Esophagus muscularis mucosa (tissue), 4 donors: ENCODE data around the gene AFTPH. TPM values are rescaled to one million over a fixed set of nuclear protein-coding genes. Genes with fewer than 3 reads are reported as not detected.

Experiments used
- DNase-seq: peaks from one replicate; pipeline ENCODE4 v3.0.0-alpha.2; 2017; ENCODE audit errors: extremely low spot score
- H3K27ac ChIP-seq, 4 donors: fragments of 200-600 bp; sonication (generic); replicated peaks in 1 of 4; 1 replicate in 3 of 4; 2 replicates in 1 of 4; pipeline ENCODE4 v1.5.1; 2016 to 2019; ENCODE audit warnings: mild to moderate bottlenecking in 1 of 4
- H3K27me3 ChIP-seq, 4 donors: fragments of 200-600 bp; sonication (generic); one replicate each; pipeline versions ENCODE4 v1.5.1 to v1.6.0; 2016 to 2019
- H3K36me3 ChIP-seq, 4 donors: fragments of 200-600 bp; sonication (generic); one replicate each; pipeline ENCODE4 v1.5.1; 2016 to 2019
- H3K4me1 ChIP-seq, 4 donors: fragments of 200-600 bp; sonication (generic); one replicate each; pipeline ENCODE4 v1.5.1; 2016 to 2019
- H3K4me3 ChIP-seq, 4 donors: fragments of 200-600 bp; sonication (generic); 1 replicate in 2 of 4; 2 replicates in 2 of 4; pipeline ENCODE4 v1.5.1; 2016 to 2019; ENCODE audit warnings: mild to moderate bottlenecking in 4 of 4, moderate library complexity in 1 of 4
- H3K9me3 ChIP-seq, 4 donors: fragments of 200-600 bp; sonication (generic); 1 replicate in 3 of 4; 2 replicates in 1 of 4; pipeline ENCODE4 v1.5.1; 2016 to 2019
- CTCF ChIP-seq, 3 experiments: fragments of 200-600 bp in 2 of 3; fragments of 450-650 bp in 1 of 3; sonication (generic) in 2 of 3; IDR thresholded peaks; one replicate each; pipeline ENCODE4 v1.5.1; 2017 to 2019; ENCODE audit warnings: antibody characterized with exemption in 3 of 3, mild to moderate bottlenecking in 2 of 3, moderate library complexity in 1 of 3
- EP300 ChIP-seq: sonication (generic); formaldehyde crosslinking; IDR thresholded peaks from one replicate; pipeline ENCODE4 v1.6.1; 2017; ENCODE audit warnings: antibody characterized with exemption
- POLR2A ChIP-seq: fragments of 450-650 bp; IDR thresholded peaks from one replicate; pipeline ENCODE4 v1.6.1; 2017; ENCODE audit warnings: antibody characterized with exemption, moderate library complexity, mild to moderate bottlenecking, low read depth
- POLR2AphosphoS5 ChIP-seq, 2 donors: sonication (generic); formaldehyde crosslinking; IDR thresholded peaks; one replicate each; pipeline ENCODE4 v1.6.1; 2017; ENCODE audit warnings: antibody characterized with exemption in 2 of 2
- WGBS: methylation state at CpG from one replicate; pipeline ENCODE4 v1.1.5; 2018; 5-methylcytosine and 5-hydroxymethylcytosine counted together
- intact Hi-C: fragments of 100-400 bp; cut with DNase I; formaldehyde crosslinking; loops from one replicate; pipeline ENCODE4 v1.15.1; 2023
- small RNA-seq, 3 donors: library from RNA; depleted of rRNA; stranded (forward); fragments of <200 nt; gene quantifications; one replicate each; pipeline ENCODE3, GENCODE V24; 2016
- total RNA-seq, 4 donors: library from RNA; depleted of rRNA; stranded (reverse); fragments of >200 nt; gene quantifications; one replicate each; pipeline versions ENCODE4 v1.1.0 to v1.2.1, GENCODE V29; 2016

AFTPH gene
- total RNA-seq, 4 donors from 2014 or later = 27.5 to 36.1 (median 35.7) TPM

- Histone ChIP-seq H3K4me3 (no peak overlapping the region), H3K4me1 (peaks cover 59 to 78% (median 73%) of the 10 kb centered on the region in 4 donors), H3K27me3 (no peaks in the 10 kb centered on the region), H3K36me3 (peaks cover 5 to 19% (median 17%) of the 10 kb centered on the region in 4 donors), H3K27ac (no peak overlapping the region), H3K9me3 (no peaks in the 10 kb centered on the region)
- TF ChIP-seq CTCF (IDR thresholded peaks at IDR 0.05) = no peak
- WGBS = 60% methylated on average over 2 of the region's 2 CpGs
- intact Hi-C loops = loop anchor here (10.0 kb wide), 1 partner anchor 115 kb away; the partner anchor contains the start of gene AFTPH
- no peak for DNase-seq
Measured at GRCh38 chr2:64639691-64640090, 115.6 kb downstream of the AFTPH start.

DNA sequence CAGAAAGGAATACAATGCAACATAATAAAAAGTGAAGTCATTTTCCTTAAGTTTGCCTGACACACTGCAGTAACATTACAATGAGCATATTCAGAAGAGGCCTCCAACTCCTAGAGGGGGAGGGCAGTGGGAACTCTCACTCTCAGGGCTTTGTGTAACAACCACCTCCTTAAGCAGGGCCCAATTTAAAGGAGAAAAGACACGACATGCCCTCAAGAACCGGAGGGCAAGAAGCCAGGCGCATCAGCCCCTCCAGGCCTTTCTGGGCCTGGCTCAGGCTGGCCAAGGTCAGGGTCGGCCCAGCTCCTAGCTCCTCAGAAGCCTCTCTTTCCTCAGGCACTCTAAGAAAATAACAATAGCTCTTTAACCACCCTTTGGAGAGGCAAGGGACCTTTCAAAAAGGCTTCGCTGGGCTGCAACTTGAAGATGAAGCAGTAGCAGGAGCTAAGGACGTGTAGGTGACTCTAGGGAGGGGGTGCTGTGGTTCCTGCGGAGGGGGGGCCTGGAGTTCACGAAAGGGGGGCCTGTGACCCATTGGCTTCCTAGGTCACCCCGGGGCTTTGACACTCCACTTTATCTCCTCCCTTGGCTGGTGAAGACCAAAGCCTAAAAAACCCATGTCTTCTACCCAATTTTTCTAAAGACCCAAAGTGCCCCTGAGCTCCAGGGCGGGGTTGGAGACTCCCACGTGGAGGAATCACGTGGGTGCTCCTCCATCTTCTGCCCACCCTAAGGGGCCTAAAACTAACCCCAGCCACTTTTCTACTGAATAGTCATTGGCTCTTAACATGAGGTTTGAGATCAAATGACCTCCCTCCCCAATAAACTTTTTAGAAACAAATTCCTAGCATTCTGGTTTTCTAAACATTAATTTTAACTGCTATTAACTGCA is 116.3 kb downstream of the AFTPH start:
- WGBS = 58% methylated on average over 11 of the region's 12 CpGs
- TF ChIP-seq POLR2A (no peak), CTCF (IDR thresholded peaks at IDR 0.05) (no peak)
- H3K4me1 ChIP-seq = peaks cover 61 to 80% (median 76%) of the 10 kb centered on the region in 4 donors

GRCh38 chr2:64641599-64641998 is 117.5 kb downstream of the AFTPH start:
- WGBS = 76% methylated on average over 10 of the region's 10 CpGs
- Histone ChIP-seq H3K4me1 (peaks cover 69 to 89% (median 84%) of the 10 kb centered on the region in 4 donors), H3K36me3 (no peaks in the 10 kb centered on the region), H3K9me3 (no peaks in the 10 kb centered on the region), H3K27ac (peak overlapping the region in 1 of 4 donors; percentile 16), H3K4me3 (no peak overlapping the region), H3K27me3 (no peaks in the 10 kb centered on the region)
- TF ChIP-seq EP300 = no peak
- no peak for TF ChIP-seq POLR2AphosphoS5 (IDR thresholded peaks at IDR 0.05)
- no peak for TF ChIP-seq POLR2A
- no peak for TF ChIP-seq CTCF (IDR thresholded peaks at IDR 0.05)
- intact Hi-C loops = loop anchor here (10.0 kb wide), 1 partner anchor 117 kb away; the partner anchor contains the start of gene AFTPH
- no peak for DNase-seq

More for the DNA sequence above, 116.3 kb downstream of the AFTPH start:
- no peak for DNase-seq
- no peak overlapping the region for H3K4me3 ChIP-seq
- intact Hi-C loops = loop anchor here (10.0 kb wide), 1 partner anchor 116 kb away; the partner anchor contains the start of gene AFTPH
- no peaks in the 10 kb centered on the region for H3K9me3 ChIP-seq
- H3K36me3 ChIP-seq = peaks cover 5 to 12% (median 11%) of the 10 kb centered on the region in 4 donors
- no peaks in the 10 kb centered on the region for H3K27me3 ChIP-seq
- H3K27ac ChIP-seq = peak overlapping the region in 2 of 4 donors; percentile 7 to 14

Small RNA genes lying within 50 kb of the gene (small RNA-seq; reads per million reads assigned to genes)
- 0 reads per million in 3 donors for gene RNU6-100P

Other genes starting within 250 kb of the AFTPH start
- gene LGALSL, start 70.2 kb upstream of the AFTPH start, total RNA-seq = 10 to 100 TPM; 12.3 to 20.2 (median 17.5) TPM
- gene SERTAD2, start 129.6 kb downstream of the AFTPH start, total RNA-seq = 10 to 100 TPM; 12.1 to 18.1 (median 14.3) TPM